ENCODE data around the gene THOC7. TPM values are rescaled to one million over a fixed set of nuclear protein-coding genes. Genes with fewer than 3 reads are reported as not detected.

THOC7 gene
- total RNA-seq, 6 donors from 2014 or later: 16.2 to 77.7 (median 40.6) TPM

DNA sequence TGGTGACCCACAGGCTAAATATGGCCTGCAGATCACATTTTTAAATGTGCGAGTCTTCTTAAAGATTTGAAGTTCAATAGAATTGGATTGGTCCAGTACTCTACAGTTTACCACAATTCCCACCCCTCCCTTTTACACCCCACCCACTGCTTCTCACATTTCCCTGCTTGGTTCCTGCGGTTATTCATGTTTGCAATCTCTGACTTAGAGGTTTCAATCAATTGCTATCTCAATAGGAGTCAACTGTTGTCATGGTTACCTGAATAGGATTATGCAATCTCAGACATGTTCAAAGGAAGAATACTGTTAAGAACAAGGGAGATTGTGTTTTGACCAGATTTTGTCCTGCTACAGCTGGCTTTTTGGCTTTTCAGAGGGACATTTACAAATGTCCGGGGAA, 49.4 kb downstream of the THOC7 start:
- DNase-seq (no peak), ATAC-seq (ENCODE audit: low FRiP score in 2 of 2) (no peak)
- WGBS, 2 donors: 83 to 84% methylated on average over 3 of the region's 3 CpGs
- Histone ChIP-seq H3K36me3 (no peaks in the 10 kb centered on the region), H3K4me3 (no peak overlapping the region), H3K9me3 (no peaks in the 10 kb centered on the region), H3K27ac (no peak overlapping the region), H3K4me1 (peaks cover 0 to 5% (median 3%) of the 10 kb centered on the region in 4 donors), H3K27me3 (no peaks in the 10 kb centered on the region)
- TF ChIP-seq EP300 (IDR thresholded peaks at IDR 0.05) (no peak), POLR2AphosphoS5 (IDR thresholded peaks at IDR 0.05) (no peak), POLR2A (IDR thresholded peaks at IDR 0.05) (no peak)
- TF ChIP-seq, protein P1, sequence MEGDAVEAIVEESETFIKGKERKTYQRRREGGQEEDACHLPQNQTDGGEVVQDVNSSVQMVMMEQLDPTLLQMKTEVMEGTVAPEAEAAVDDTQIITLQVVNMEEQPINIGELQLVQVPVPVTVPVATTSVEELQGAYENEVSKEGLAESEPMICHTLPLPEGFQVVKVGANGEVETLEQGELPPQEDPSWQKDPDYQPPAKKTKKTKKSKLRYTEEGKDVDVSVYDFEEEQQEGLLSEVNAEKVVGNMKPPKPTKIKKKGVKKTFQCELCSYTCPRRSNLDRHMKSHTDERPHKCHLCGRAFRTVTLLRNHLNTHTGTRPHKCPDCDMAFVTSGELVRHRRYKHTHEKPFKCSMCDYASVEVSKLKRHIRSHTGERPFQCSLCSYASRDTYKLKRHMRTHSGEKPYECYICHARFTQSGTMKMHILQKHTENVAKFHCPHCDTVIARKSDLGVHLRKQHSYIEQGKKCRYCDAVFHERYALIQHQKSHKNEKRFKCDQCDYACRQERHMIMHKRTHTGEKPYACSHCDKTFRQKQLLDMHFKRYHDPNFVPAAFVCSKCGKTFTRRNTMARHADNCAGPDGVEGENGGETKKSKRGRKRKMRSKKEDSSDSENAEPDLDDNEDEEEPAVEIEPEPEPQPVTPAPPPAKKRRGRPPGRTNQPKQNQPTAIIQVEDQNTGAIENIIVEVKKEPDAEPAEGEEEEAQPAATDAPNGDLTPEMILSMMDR (IDR thresholded peaks at IDR 0.05): no peak

DNA sequence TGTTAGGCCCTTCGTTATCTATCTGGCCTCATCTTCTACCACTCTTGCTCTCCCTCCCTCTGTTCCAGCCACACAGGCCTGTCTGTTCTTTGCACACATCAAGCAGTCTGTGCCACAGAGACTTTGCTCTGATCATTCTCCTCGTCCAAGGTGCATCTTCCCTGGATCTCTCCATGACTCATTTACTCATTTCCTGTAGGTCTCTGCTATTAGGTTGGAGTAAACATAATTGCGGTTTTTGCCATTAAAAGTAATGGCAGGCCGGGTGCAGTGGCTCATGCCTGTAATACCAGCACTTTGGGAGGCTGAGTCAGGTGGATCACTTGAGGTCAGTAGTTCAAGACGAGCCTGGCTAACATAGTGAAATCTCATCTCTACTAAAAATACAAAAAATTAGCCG, 54.0 kb downstream of the THOC7 start:
- H3K4me1 ChIP-seq: no peaks in the 10 kb centered on the region
- H3K9me3 ChIP-seq: no peaks in the 10 kb centered on the region
- H3K4me3 ChIP-seq: no peak overlapping the region
- H3K27me3 ChIP-seq: no peaks in the 10 kb centered on the region
- no peak for DNase-seq
- 85 to 92% methylated on average over 6 of the region's 6 CpGs for WGBS, 2 donors
- H3K36me3 ChIP-seq: no peaks in the 10 kb centered on the region
- no peak for ATAC-seq (ENCODE audit: low FRiP score in 2 of 2)
- H3K27ac ChIP-seq: no peak overlapping the region
- no peak for TF ChIP-seq EP300 (IDR thresholded peaks at IDR 0.05)
- TF ChIP-seq, protein P1 (IDR thresholded peaks at IDR 0.05): no peak
- no peak for TF ChIP-seq POLR2AphosphoS5 (IDR thresholded peaks at IDR 0.05)
- TF ChIP-seq POLR2A (IDR thresholded peaks at IDR 0.05): no peak

DNA sequence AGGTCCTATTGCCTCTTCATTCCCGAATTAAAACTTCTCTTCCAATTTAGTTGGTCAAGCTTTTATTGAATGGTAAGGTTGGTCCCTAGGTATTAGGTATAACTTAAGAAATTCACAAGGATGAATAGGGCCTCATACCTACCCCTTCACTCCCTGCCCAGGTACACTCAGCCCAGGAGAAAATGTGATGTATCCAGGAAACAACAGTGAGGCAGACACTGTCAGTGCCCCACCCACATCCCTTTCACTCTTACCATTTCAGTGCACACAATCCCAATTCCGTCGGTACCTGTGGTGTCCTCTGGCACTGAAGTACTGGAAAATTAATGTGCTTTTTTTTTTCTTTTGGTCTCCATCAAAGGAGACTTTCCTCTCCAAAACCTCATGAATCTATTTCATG, 55.0 kb downstream of the THOC7 start:
- TF ChIP-seq POLR2AphosphoS5 (IDR thresholded peaks at IDR 0.05) (no peak), POLR2A (IDR thresholded peaks at IDR 0.05) (no peak), EP300 (IDR thresholded peaks at IDR 0.05) (no peak)
- TF ChIP-seq, protein P1 (IDR thresholded peaks at IDR 0.05): no peak
- ATAC-seq (ENCODE audit: low FRiP score in 2 of 2): no peak
- no peaks in the 10 kb centered on the region for H3K4me1 ChIP-seq

DNA sequence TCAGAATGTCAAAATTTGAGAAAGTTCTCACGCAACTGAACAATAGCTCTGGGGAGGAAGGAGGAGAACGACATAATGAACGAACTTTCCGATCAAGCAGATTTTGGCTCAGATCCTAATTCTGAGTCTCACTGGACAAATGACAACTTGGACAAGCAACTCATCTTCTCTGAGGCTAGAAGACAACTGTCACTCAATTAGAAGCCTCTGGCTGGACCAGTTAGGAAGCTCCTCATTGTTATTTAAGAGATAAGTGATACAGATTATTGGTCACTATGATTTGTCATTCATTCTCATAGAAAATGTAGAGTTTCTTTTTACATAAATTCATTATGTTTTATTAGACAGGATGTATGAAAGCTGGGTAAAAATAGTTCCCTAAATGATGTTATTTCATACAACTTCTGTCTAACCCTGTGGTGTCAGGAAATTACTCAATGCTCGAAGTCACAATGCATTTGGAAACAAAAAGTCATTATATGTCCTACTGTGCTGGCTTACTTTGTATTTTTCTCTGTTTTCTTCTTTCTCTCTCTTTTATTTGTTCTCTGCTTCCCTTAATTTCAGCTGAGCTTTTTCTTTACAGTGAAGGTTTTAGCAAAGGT, 55.5 kb downstream of the THOC7 start:
- Histone ChIP-seq H3K27me3 (no peaks in the 10 kb centered on the region), H3K36me3 (no peaks in the 10 kb centered on the region), H3K9me3 (no peaks in the 10 kb centered on the region), H3K27ac (no peak overlapping the region), H3K4me1 (no peaks in the 10 kb centered on the region), H3K4me3 (no peak overlapping the region)
- WGBS, 2 donors: 54 to 63% methylated on average over 5 of the region's 5 CpGs
- DNase-seq: no peak
- no peak for ATAC-seq (ENCODE audit: low FRiP score in 2 of 2)
- TF ChIP-seq, protein P1 (IDR thresholded peaks at IDR 0.05): no peak
- TF ChIP-seq POLR2AphosphoS5 (IDR thresholded peaks at IDR 0.05) (no peak), EP300 (IDR thresholded peaks at IDR 0.05) (no peak), POLR2A (IDR thresholded peaks at IDR 0.05) (no peak)

More for the DNA sequence above, 55.0 kb downstream of the THOC7 start:
- Histone ChIP-seq H3K27me3 (no peaks in the 10 kb centered on the region), H3K9me3 (no peaks in the 10 kb centered on the region), H3K27ac (no peak overlapping the region), H3K4me3 (no peak overlapping the region), H3K36me3 (no peaks in the 10 kb centered on the region)
- WGBS, 2 donors: 72 to 75% methylated on average over 3 of the region's 3 CpGs
- DNase-seq: no peak

- no peak for TF ChIP-seq POLR2AphosphoS5 (IDR thresholded peaks at IDR 0.05)
- TF ChIP-seq EP300 (IDR thresholded peaks at IDR 0.05): no peak
- no peak for TF ChIP-seq POLR2A (IDR thresholded peaks at IDR 0.05)
- TF ChIP-seq, protein P1 (IDR thresholded peaks at IDR 0.05): no peak
- no peak for ATAC-seq (ENCODE audit: low FRiP score in 2 of 2)
- Histone ChIP-seq H3K4me1 (no peaks in the 10 kb centered on the region), H3K9me3 (no peaks in the 10 kb centered on the region), H3K36me3 (no peaks in the 10 kb centered on the region), H3K27me3 (no peaks in the 10 kb centered on the region), H3K4me3 (no peak overlapping the region), H3K27ac (no peak overlapping the region)
- no peak for DNase-seq
- WGBS, 2 donors: 79 to 88% methylated on average over 5 of the region's 5 CpGs
Measured at GRCh38 chr3:63803911-63804310, 59.7 kb downstream of the THOC7 start.

Data from upper lobe of left lung (tissue), 6 donors.